IPS-18c (cell line): Measurements from ENCODE around the gene SEC63.
A peak's percentile ranks its signal among the peaks of the same experiment; 100 is the strongest.

Experiments used
- H3K4me3 ChIP-seq: 2 replicates; pipeline ENCODE4 v1.7.0; 2013; ENCODE audit warnings: low read depth, mild to moderate bottlenecking, low read length, moderate library complexity; ENCODE audit not compliant: insufficient read depth
- H3K9me3 ChIP-seq: one replicate; pipeline ENCODE4 v1.6.1; 2013; ENCODE audit warnings: mild to moderate bottlenecking, low read length, moderate library complexity; ENCODE audit not compliant: control insufficient read depth, insufficient read depth

SEC63 gene

DNA sequence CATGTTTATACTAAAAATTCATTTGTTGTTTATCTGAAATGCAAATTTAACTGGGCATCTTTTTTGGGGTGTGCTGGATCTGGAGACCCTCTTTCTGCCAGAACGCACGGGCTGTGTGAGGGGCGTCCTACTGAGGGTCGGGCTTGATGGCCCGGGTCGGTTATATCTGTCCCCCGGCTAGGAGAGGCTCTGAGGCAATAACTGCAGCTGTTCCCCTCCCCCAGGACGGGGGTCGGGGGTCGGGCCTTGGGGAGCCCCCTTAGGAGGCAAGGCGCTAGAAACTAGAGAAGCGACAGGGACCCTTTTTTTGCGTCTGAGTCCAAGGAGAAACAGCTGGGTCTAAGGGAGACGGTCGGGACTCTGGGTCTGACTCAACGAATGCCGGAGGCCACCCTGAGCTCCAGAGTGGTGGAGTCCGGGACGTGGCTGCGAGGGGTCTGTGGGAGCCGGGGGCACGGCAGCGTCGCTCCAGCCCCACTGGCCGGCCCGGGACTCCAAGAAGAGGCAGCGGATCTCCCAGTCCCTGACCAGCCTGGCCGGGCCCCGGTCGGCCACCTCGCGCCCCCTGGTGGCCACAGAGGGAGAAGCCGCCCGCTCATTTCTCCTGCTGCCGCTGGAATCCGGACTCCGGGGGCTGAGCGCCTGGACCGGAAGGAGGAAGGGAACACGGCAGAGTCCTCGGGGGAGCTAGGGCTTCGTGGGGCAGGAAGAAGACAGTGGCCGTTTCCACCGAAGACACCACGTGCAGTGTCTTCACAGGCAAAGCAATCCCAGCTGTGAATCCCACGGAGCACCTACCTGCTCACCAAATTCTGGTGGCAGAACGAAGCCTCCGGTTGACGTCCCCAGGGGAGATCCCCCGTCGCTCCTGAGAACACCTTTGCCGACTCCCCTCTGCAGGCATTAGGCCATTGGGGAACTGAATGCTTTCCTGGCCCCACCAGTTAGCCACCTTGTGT lies 109.9 kb downstream of the SEC63 start:
- H3K4me3 ChIP-seq = peak overlapping the region; percentile 63
- H3K9me3 ChIP-seq = peaks cover 2% of the 10 kb centered on the region

GRCh38 chr6:107846262-107846795 lies 111.7 kb downstream of the SEC63 start:
- Histone ChIP-seq H3K4me3 (no peak overlapping the region), H3K9me3 (peaks cover 2% of the 10 kb centered on the region)

DNA sequence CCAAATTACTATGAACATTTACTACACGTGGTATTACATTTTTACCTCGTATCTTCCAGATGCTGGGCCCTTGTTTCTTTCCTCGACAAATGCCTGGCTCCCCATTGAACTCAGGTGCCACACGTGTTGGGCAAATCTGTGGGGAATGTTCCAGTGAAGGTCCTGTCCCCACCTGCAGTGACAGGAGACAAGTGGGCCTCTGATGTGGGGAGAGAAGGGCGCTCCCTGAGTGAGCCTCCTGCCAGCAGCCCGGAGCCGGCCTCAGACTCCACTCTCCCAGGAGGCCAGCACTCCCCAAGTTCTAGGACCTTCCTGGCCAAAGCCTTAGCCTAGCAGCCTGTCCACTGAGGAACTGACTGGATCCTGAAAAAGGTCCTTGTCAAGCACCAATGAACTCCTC lies 112.2 kb downstream of the SEC63 start:
- no peak overlapping the region for H3K4me3 ChIP-seq
- peaks cover 2% of the 10 kb centered on the region for H3K9me3 ChIP-seq

DNA sequence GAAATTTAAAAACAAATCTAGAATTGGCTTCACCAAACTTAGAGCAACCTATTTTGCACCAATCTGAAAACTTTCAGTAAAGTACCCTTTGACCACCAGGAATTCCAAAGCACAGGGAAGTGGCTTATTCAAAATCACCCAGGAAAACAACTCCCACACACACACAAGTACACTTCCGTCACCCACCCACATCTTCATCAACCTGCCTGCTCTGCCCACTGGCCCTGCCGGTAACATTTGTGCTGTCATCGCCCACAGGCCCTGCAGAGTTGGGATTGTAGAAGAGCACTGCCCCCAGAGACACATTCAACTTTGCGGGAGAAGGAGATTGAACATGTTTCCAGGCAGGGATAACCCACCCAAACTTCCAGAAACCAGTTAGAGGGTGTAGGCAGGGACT lies 114.6 kb downstream of the SEC63 start:
- no peak overlapping the region for H3K4me3 ChIP-seq
- no peaks in the 10 kb centered on the region for H3K9me3 ChIP-seq

DNA sequence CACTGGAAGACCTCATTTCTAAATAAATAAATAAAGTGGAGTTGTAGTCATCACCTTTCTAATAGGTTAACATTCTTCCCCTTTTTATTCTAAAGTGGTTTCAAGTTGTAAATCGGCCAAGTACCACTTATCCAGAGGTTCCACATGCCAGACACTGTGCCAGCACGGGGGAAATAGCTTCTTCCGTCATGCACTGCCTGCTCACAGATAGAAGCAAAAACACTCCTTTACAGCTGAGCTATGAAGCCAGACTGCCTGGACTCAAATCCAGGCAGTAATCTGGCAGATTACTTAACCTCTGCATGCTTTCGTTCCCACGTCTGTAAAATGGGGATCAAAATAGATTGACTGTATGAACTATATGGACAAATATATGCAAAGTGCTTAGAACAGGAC lies 116.7 kb downstream of the SEC63 start:
- no peak overlapping the region for H3K4me3 ChIP-seq
- no peaks in the 10 kb centered on the region for H3K9me3 ChIP-seq

DNA sequence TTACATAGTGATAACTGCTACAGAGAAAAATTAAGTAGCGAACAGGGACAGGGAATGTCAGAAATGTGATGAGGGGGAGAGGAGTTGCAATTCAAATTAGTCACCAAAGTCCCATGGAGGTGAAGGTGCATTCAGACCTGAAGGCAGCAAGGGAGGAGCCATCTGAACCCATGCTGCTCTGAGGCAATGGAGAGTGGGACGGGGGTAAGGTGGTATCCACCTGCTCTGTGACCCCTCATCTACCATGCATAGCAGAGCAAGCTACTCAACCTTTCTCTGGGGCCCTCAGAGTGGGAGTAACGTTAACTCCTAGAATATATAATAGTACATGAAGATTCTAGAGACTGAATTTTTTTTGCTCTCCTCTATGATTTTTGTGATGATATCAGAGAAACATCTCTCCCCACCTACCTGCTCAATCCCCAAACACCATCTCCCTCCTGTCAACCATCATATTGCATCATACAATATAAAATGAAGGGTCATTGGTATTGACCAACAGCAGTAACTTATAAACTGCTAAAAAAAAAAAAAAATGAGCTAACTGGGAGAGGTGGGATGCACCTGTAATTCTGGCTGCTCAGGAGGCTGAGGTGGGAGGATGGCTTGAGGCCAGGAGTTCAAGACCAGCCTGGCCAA lies 117.3 kb downstream of the SEC63 start:
- Histone ChIP-seq H3K9me3 (no peaks in the 10 kb centered on the region), H3K4me3 (no peak overlapping the region)

GRCh38 chr6:107833136-107833535 lies 124.9 kb downstream of the SEC63 start:
- Histone ChIP-seq H3K4me3 (no peak overlapping the region), H3K9me3 (no peaks in the 10 kb centered on the region)

DNA sequence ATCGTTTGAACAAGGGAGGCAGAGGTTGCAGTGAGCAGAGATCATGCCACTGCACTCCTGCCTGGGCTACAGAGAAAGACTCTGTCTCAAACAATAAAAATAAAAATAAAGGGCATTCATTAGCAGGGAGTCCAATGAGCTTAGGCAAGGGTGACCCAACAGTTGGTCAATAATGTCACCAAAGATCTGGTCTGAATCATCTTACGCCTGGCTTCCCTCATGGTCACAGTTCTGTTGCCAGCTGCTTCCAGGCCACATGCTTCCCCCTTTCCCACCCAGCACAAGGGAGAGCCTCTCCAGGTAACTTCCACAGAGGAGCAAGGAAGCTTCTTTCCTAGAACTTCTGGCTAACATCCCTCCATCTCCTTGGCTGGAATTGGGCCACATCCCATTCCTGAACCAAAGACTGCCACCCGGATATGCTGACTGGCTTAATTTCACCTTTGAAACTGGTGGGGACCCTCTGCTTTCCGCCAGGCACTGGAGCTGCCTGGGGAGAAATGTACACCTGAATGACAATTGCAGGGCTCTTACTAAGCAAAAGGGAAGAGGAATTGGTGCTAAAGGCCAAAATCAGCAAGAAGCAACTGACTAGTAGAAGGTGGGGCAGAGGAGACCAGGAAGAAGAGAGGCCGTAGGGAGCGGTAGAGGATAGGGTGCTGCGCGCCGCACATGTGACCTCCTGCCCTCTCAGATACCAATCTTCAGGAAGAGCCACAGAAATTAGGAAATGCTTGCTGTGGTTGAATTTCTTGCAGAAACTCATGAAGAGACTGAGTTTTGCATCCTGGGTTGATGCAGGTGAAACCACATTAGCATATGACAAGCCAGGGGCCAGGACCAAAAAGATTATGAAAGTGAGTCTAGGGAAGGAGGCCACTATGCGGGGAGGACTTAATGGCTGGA lies 125.6 kb downstream of the SEC63 start:
- H3K9me3 ChIP-seq = no peaks in the 10 kb centered on the region
- no peak overlapping the region for H3K4me3 ChIP-seq

GRCh38 chr6:107830060-107830459 lies 127.9 kb downstream of the SEC63 start:
- Histone ChIP-seq H3K9me3 (no peaks in the 10 kb centered on the region), H3K4me3 (no peak overlapping the region)

GRCh38 chr6:107827541-107827940 lies 130.5 kb downstream of the SEC63 start:
- H3K4me3 ChIP-seq = no peak overlapping the region

DNA sequence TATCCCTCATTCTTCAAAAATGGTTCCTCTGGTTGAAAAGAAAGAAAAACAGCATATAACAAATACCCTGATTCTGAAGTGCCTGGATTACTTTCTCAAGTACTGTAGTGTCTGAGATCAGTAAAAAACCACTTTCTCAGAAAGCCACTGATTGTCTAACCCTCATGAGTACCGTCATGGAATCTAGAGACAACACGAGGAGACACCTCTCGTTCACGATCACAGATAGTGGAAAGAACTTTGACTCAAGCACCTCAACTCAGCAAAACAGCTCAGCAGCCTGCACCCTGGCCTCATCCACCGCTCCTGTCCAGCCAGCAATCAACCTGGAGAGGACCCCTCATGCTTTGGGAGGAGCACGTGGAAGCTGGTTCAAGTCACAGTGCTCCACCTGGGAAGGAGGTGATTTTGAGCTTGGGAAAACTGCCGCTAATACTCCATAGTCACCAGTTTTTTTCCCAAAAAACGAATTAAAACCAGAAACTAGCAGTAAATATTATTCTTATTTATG lies 134.9 kb downstream of the SEC63 start:
- Histone ChIP-seq H3K4me3 (no peak overlapping the region), H3K9me3 (no peaks in the 10 kb centered on the region)

More at GRCh38 chr6:107827541-107827940, 130.5 kb downstream of the SEC63 start:
- no peaks in the 10 kb centered on the region for H3K9me3 ChIP-seq

DNA sequence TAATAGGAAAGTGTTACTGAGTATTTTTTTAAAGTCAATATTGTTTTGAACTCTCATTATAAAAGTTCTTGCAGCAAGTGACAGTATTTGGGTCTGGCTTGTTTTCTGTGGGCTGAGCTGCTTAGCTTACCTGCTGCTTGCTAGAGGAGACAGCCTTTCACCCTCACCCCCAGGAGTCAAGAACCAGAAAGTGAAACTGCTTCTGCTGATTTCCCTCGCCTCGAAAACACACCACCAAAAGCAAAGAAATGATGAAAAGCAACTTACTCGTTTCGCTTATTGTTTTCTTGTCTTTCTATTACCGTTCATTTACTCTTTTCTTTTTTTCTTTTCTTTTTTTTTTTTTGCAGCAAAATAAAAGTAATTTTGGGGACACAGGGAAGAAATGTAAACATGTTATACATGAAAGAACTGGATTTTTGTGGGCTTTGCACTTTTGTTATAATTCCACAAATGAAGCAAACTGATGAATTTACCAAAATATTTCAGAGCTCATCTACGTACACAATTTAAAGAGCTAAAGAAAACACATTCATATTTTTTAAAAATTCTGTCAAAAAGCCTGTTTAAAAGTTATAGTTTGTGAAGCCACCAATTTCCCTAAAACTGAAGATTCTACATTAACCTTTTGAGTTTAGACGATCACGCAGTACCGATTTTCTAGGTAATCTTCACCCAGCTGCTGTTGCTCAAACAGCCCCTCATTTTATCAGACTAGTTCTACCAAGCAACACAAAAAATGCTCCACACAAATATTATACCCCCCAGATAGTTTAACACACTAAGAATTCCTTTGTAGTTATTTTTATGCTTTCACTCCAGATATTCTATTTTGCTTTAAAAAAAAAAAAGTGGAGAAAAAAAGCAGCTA lies 135.6 kb downstream of the SEC63 start:
- H3K4me3 ChIP-seq = no peak overlapping the region
- no peaks in the 10 kb centered on the region for H3K9me3 ChIP-seq

- no peaks in the 10 kb centered on the region for H3K9me3 ChIP-seq
- H3K4me3 ChIP-seq = no peak overlapping the region
Measured at GRCh38 chr6:107821591-107821990, 136.4 kb downstream of the SEC63 start.

DNA sequence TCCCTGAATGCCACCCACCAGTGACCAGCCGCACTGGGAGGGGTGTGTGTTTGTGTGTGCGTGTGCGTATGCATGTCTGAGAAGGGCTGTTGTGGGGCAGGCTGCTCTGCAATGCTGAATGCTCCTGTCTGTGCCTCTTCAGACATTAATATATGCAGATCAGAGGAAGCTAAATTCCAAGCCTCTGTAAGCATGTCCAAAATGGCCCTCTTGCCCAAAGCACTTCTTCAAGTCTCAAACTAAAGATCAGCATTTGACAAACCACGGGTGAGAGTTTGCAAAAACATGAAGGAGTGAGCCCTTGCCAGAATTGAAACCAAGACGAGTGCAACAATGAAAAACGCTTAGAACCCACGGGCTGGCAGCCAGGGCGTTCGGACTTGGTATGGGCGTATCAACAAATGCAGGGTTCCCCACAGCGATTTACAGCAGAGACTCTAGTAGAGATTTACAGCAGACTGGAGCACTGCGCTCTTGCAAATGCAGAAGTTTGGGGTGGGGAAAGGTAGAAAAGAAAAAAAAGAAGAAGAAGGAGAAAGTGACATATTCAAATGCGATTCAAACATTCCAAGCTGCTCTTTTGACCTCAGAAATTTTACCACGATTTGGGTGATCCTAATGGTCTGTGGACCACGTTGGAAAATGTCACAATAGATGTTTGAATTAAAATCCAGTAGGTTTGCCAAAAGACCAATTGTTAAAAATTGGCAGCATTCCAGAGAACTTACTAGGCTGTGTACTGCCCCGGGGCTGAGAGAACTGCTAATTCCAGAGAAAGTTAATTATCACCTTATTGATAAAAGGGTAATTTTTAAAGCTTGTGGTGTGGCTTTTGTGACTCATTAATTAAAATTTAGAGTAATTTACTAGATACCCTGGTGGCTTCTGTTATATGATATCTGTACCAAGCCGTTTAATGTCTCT lies 137.4 kb downstream of the SEC63 start:
- H3K9me3 ChIP-seq = no peaks in the 10 kb centered on the region
- H3K4me3 ChIP-seq = no peak overlapping the region

DNA sequence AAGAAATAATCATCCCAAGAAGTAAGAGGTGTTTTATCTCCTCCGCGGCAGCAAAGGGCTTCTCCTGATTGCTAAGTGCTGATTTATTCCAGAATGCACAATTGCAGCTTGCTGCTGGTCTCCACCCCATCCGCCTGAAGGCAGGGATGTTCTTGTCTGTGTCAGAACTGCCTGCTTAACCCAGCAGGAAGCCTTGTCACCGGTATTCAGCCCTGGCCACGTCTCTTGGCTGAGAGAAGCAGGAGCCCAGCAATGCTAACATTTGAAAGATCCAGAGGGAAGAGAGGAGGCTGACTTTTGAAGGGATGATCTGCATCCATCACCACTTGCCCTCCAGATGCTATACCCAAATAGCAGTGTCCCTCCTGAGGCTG lies 138.1 kb downstream of the SEC63 start:
- no peak overlapping the region for H3K4me3 ChIP-seq
- no peaks in the 10 kb centered on the region for H3K9me3 ChIP-seq
